Astrocyte (in vitro differentiated cells and primary cell): Measurements from ENCODE around the gene STXBP5.

ENCODE experiments used
- CTCF ChIP-seq: IDR thresholded peaks from 2 replicates; pipeline ENCODE4 v1.5.1; 2011; ENCODE audit warnings: low read depth, mild to moderate bottlenecking, inconsistent platforms, low read length, moderate library complexity; ENCODE audit not compliant: insufficient read depth
- EZH2 ChIP-seq: IDR thresholded peaks from 2 replicates; pipeline ENCODE4 v1.6.1; 2012; ENCODE audit warnings: mild to moderate bottlenecking, low read length, inconsistent platforms; ENCODE audit not compliant: insufficient read depth

DNA sequence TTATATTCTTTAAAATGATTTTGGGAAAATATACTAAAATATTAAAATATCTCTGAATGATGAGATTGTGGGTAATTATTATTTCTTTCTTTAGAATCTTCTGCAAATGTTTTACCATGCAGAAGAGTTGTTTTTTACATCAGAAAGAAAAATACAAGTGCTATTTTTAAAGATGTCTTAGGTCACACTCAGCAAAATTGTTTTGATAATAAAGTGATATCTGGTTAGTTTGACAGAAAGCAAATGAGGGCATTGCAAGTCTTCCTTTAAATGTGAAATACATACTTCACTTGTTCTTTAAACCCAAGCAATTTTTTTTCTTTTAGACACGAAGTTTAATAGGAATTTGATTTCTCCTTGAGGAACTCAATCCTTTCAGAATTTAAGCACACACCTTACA, 43.6 kb upstream of the STXBP5 start:
- TF ChIP-seq CTCF (no peak), EZH2 (no peak)
